LNCAP (cell line): ENCODE data around the gene PAK4.

Experiments
- CTCF ChIP-seq: fragments of 450-650 bp; IDR thresholded peaks from 2 replicates; pipeline ENCODE4 v1.5.1; 2017; ENCODE audit warnings: mild to moderate bottlenecking

The PAK4 gene

GRCh38 chr19:39195755-39196154 is 70.2 kb downstream of the PAK4 start:
- no peak for TF ChIP-seq CTCF

- no peak for TF ChIP-seq CTCF
Measured at GRCh38 chr19:39196320-39196719, 70.7 kb downstream of the PAK4 start.

GRCh38 chr19:39196860-39197562 is 71.4 kb downstream of the PAK4 start, which contains the start of gene NCCRP1:
TSS of gene NCCRP1 (plus strand) at chr19:39196964. CDS start at chr19:39196983, 19 bp downstream.
- TF ChIP-seq CTCF, result no peak

GRCh38 chr19:39197808-39198207 is 72.2 kb downstream of the PAK4 start:
- TF ChIP-seq CTCF, result no peak

- TF ChIP-seq CTCF, result no peak
Measured at GRCh38 chr19:39199025-39199424, 73.4 kb downstream of the PAK4 start.

- no peak for TF ChIP-seq CTCF
Measured at GRCh38 chr19:39200066-39200802, 74.6 kb downstream of the PAK4 start.

GRCh38 chr19:39200803-39201115 is 75.2 kb downstream of the PAK4 start:
- no peak for TF ChIP-seq CTCF
